IMR-90 (cell line): ENCODE results near the gene KCNQ1. TPM values are rescaled to one million over a fixed set of nuclear protein-coding genes. Genes with fewer than 3 reads are reported as not detected.

Experiments used
- ATAC-seq: fragments of 200-7000 bp; cut with Tn5 transposase; 2 replicates; pipeline ENCODE4 v1.9.1; 2020; ENCODE audit warnings: low read depth, mild to moderate bottlenecking, moderate library complexity
- BruUV-seq: library from RNA; stranded (reverse); fragments of 400-500 nt; replicated peaks from 2 replicates; lab custom pipeline; 2021; lab: Mats Ljungman, UMichigan
- CTCF ChIA-PET: fragments of 300-600 bp; formaldehyde crosslinking; extraction: SDS; loops from one replicate; lab custom pipeline; 2021; ENCODE audit warnings: antibody characterized with exemption; lab: Yijun Ruan, JAX
- POLR2A ChIA-PET: fragments of 300-600 bp; sonication (Branson Sonifier 250); formaldehyde crosslinking; loops from one replicate; lab custom pipeline; 2022; ENCODE audit warnings: antibody characterized with exemption; ENCODE audit not compliant: unreplicated experiment; lab: Charles Lee
- DNase-seq: peaks from one replicate; pipeline ENCODE4 v3.0.0; 2013
- H2AFZ ChIP-seq: replicated peaks from 2 replicates; pipeline ENCODE3; 2013; ENCODE audit warnings: low read length, mild to moderate bottlenecking; ENCODE audit not compliant: poor library complexity
- H2AK5ac ChIP-seq: 2 replicates; pipeline ENCODE4 v1.6.1; 2013; ENCODE audit warnings: low read depth, low read length, inconsistent platforms
- H2AK9ac ChIP-seq: replicated peaks from 2 replicates; pipeline ENCODE3; 2013; ENCODE audit warnings: mild to moderate bottlenecking, low read depth, low read length, moderate library complexity; ENCODE audit not compliant: poor library complexity
- H2BK120ac ChIP-seq: 2 replicates; pipeline ENCODE4 v1.6.1; 2013; ENCODE audit warnings: low read depth, low read length, inconsistent platforms
- H2BK15ac ChIP-seq: 3 replicates; pipeline ENCODE4 v1.6.1; 2013; ENCODE audit warnings: low read depth, low read length, inconsistent platforms
- H2BK20ac ChIP-seq: 2 replicates; pipeline ENCODE4 v1.6.1; 2013; ENCODE audit warnings: low read depth, mild to moderate bottlenecking, inconsistent platforms, low read length, moderate library complexity
- H2BK5ac ChIP-seq: 2 replicates; pipeline ENCODE4 v1.6.1; 2013; ENCODE audit warnings: mild to moderate bottlenecking, low read depth, low read length, inconsistent platforms; ENCODE audit not compliant: poor library complexity, severe bottlenecking
- H3K14ac ChIP-seq: replicated peaks from 2 replicates; pipeline ENCODE4 v1.6.1; 2013; ENCODE audit warnings: low read depth, low read length, inconsistent platforms
- H3K18ac ChIP-seq: 2 replicates; pipeline ENCODE4 v1.6.1; 2013; ENCODE audit warnings: low read depth, low read length, control low read depth
- H3K23ac ChIP-seq: 2 replicates; pipeline ENCODE4 v1.6.1; 2013; ENCODE audit warnings: low read depth, low read length, inconsistent platforms
- H3K27ac ChIP-seq: 2 replicates; pipeline ENCODE4 v1.5.1; 2013; ENCODE audit warnings: mild to moderate bottlenecking, control low read depth, low read length; ENCODE audit not compliant: insufficient read depth
- H3K27me3 ChIP-seq: 2 replicates; pipeline ENCODE4 v1.6.1; 2013; ENCODE audit warnings: low read length; ENCODE audit not compliant: control insufficient read depth, insufficient read depth
- H3K36me3 ChIP-seq: 2 replicates; pipeline ENCODE4 v1.6.1; 2013; ENCODE audit warnings: low read length, mixed read lengths; ENCODE audit not compliant: control insufficient read depth, insufficient read depth
- H3K4ac ChIP-seq: 2 replicates; pipeline ENCODE4 v1.6.1; 2013; ENCODE audit warnings: low read depth, low read length, inconsistent platforms
- H3K4me1 ChIP-seq: 2 replicates; pipeline ENCODE4 v1.6.1; 2013; ENCODE audit warnings: low read length, mixed read lengths; ENCODE audit not compliant: control insufficient read depth, insufficient read depth
- H3K4me2 ChIP-seq: 2 replicates; pipeline ENCODE4 v1.6.1; 2013; ENCODE audit warnings: low read depth, mild to moderate bottlenecking, control low read depth, low read length, moderate library complexity
- H3K4me3 ChIP-seq: 2 replicates; pipeline ENCODE4 v1.5.1; 2013; ENCODE audit warnings: low read depth, mild to moderate bottlenecking, control low read depth, low read length, moderate library complexity; ENCODE audit not compliant: insufficient read depth
- H3K56ac ChIP-seq: 2 replicates; pipeline ENCODE4 v1.6.1; 2013; ENCODE audit warnings: low read length, inconsistent platforms; ENCODE audit not compliant: insufficient read depth; ENCODE audit errors: extremely low read depth
- H3K79me1 ChIP-seq, 2 experiments: 2 replicates each; pipeline ENCODE4 v1.6.1; 2013; ENCODE audit warnings: low read length in 2 of 2, inconsistent platforms in 1 of 2, low read depth in 1 of 2
- H3K9ac ChIP-seq: 2 replicates; pipeline ENCODE4 v1.6.1; 2013; ENCODE audit warnings: low read depth, low read length, control low read depth
- H3K9me1 ChIP-seq: 2 replicates; pipeline ENCODE4 v1.6.1; 2013; ENCODE audit warnings: low read length, inconsistent platforms; ENCODE audit not compliant: insufficient read depth
- H3K9me3 ChIP-seq: 2 replicates; pipeline ENCODE4 v1.6.1; 2013; ENCODE audit warnings: low read length; ENCODE audit not compliant: control insufficient read depth, insufficient read depth
- H4K20me1 ChIP-seq: 2 replicates; pipeline ENCODE4 v1.6.1; 2013; ENCODE audit warnings: low read length, inconsistent platforms; ENCODE audit not compliant: insufficient read depth
- H4K5ac ChIP-seq: 2 replicates; pipeline ENCODE4 v1.6.1; 2013; ENCODE audit warnings: mild to moderate bottlenecking, low read depth, low read length, control low read depth
- H4K8ac ChIP-seq, 2 experiments: 2 replicates each; pipeline ENCODE4 v1.6.1; 2013; ENCODE audit warnings: low read depth in 2 of 2, low read length in 2 of 2, control low read depth in 1 of 2, inconsistent platforms in 1 of 2
- H4K91ac ChIP-seq: 2 replicates; pipeline ENCODE4 v1.6.1; 2013; ENCODE audit warnings: low read depth, low read length, inconsistent platforms; ENCODE audit not compliant: insufficient read depth
- BHLHE40 ChIP-seq: fragments of 150-350 bp; IDR thresholded peaks from 2 replicates; pipeline ENCODE4 v1.6.1; 2016; ENCODE audit warnings: mild to moderate bottlenecking, low read depth, low read length
- CEBPB ChIP-seq: IDR thresholded peaks from 2 replicates; pipeline ENCODE4 v1.6.1; 2012; ENCODE audit warnings: low read depth, low read length, improper control_type of control experiment
- CHD1 ChIP-seq: IDR thresholded peaks from 2 replicates; pipeline ENCODE4 v1.6.1; 2012; ENCODE audit warnings: low read depth, low read length, improper control_type of control experiment
- CTCF ChIP-seq: conservative IDR thresholded peaks from 2 replicates; pipeline ENCODE4 v1.5.1; 2012; ENCODE audit warnings: mild to moderate bottlenecking, low read depth, low read length, improper control_type of control experiment
- ELK1 ChIP-seq: fragments of 150-350 bp; IDR thresholded peaks from 2 replicates; pipeline ENCODE4 v1.6.1; 2016; ENCODE audit warnings: low read depth, mild to moderate bottlenecking, low read length, moderate library complexity, borderline replicate concordance
- FOS ChIP-seq: fragments of 150-350 bp; IDR thresholded peaks from 2 replicates; pipeline ENCODE4 v1.6.1; 2016; ENCODE audit warnings: low read depth, low read length
- MAFK ChIP-seq: IDR thresholded peaks from 2 replicates; pipeline ENCODE4 v1.6.1; 2012; ENCODE audit warnings: low read depth, low read length, improper control_type of control experiment
- MXI1 ChIP-seq: IDR thresholded peaks from 2 replicates; pipeline ENCODE4 v1.6.1; 2012; ENCODE audit warnings: low read depth, mild to moderate bottlenecking, low read length, moderate library complexity, borderline replicate concordance
- NFE2L2 ChIP-seq: fragments of 150-350 bp; IDR thresholded peaks from 2 replicates; pipeline ENCODE4 v1.6.1; 2016; ENCODE audit warnings: low read depth, mild to moderate bottlenecking, low read length
- POLR2A ChIP-seq: IDR thresholded peaks from 2 replicates; pipeline ENCODE4 v1.6.1; 2012; ENCODE audit warnings: mild to moderate bottlenecking, low read depth, low read length
- RAD21 ChIP-seq: IDR thresholded peaks from 2 replicates; pipeline ENCODE4 v1.6.1; 2012; ENCODE audit warnings: low read length, improper control_type of control experiment
- RCOR1 ChIP-seq: IDR thresholded peaks from 2 replicates; pipeline ENCODE4 v1.6.1; 2012; ENCODE audit warnings: mild to moderate bottlenecking, low read length, improper control_type of control experiment; ENCODE audit not compliant: insufficient replicate concordance
- SMC3 ChIP-seq: fragments of 150-350 bp; IDR thresholded peaks from 2 replicates; pipeline ENCODE4 v1.6.1; 2016; ENCODE audit warnings: low read depth, mild to moderate bottlenecking, antibody characterized with exemption, low read length, moderate library complexity
- USF2 ChIP-seq: fragments of 150-350 bp; IDR thresholded peaks from 2 replicates; pipeline ENCODE4 v1.6.1; 2017; ENCODE audit warnings: mild to moderate bottlenecking, antibody characterized with exemption, low read length, low read depth
- WGBS, 2 experiments: methylation state at CpG; one replicate each; pipeline versions ENCODE4 v1.1.5 to v1.1.7; 2013; ENCODE audit warnings: missing lambda C conversion rate in 2 of 2; ENCODE audit not compliant: insufficient read length in 1 of 2; ENCODE audit errors: extremely low coverage in 2 of 2; 5-methylcytosine and 5-hydroxymethylcytosine counted together
- dilution Hi-C: fragments of 300-500 bp; cut with HindIII; formaldehyde crosslinking; loops from one replicate; pipeline ENCODE4 v1.14.3; 2018; ENCODE audit warnings: low sequenced_read_pairs; ENCODE audit not compliant: unreplicated experiment
- in situ Hi-C: fragments of 300-500 bp; cut with MboI; formaldehyde crosslinking; loops from 3 replicates; pipeline ENCODE4 v1.14.3; 2019; ENCODE audit warnings: low sequenced_read_pairs, inconsistent platforms, mixed read lengths
- intact Hi-C: fragments of 100-400 bp; cut with micrococcal nuclease; formaldehyde crosslinking; loops from 2 replicates; pipeline ENCODE4 v1.10.0; 2022
- polyA plus RNA-seq, 3 experiments: library from polyadenylated mRNA; depleted of rRNA; stranded (reverse); fragments of >200 nt; gene quantifications; 2 replicates each; pipeline ENCODE4 v1.2.3, GENCODE V29; 2012; ENCODE audit warnings: low replicate concordance in 1 of 3
- total RNA-seq: library from RNA; depleted of rRNA; stranded (reverse); fragments of >200 nt; gene quantifications from 2 replicates; pipeline ENCODE4 v1.2.3, GENCODE V29; 2012

Gene KCNQ1
- total and polyA plus RNA-seq, 2 of the 4 experiments (the other 2 are of a cell fraction): 0.07 TPM; not detected in 1

GRCh38 chr11:2690596-2691354, 246.0 kb downstream of the KCNQ1 start:
- Histone ChIP-seq H4K20me1 (peaks cover 100% of the 10 kb centered on the region), H2BK20ac (no peak overlapping the region), H2AFZ (no peak overlapping the region), H3K27ac (no peak overlapping the region), H3K23ac (no peak overlapping the region), H3K4me1 (peaks cover 3% of the 10 kb centered on the region; the same call in 1 of the 2 replicates), H2AK9ac (no peak overlapping the region), H2BK5ac (no peak overlapping the region), H3K9me1 (peaks cover 17% of the 10 kb centered on the region), H3K4me2 (no peak overlapping the region), H3K4ac (no peak overlapping the region), H3K79me1 (peaks cover 0 to 84% of the 10 kb centered on the region in 2 experiments; a peak in 2 of 4 replicates), H3K27me3 (no peaks in the 10 kb centered on the region; the same call in 1 of the 2 replicates), H4K91ac (no peak overlapping the region), H3K9me3 (no peaks in the 10 kb centered on the region), H3K9ac (no peak overlapping the region), H4K8ac (no peak overlapping the region), H2AK5ac (no peak overlapping the region), H3K4me3 (no peak overlapping the region), H3K36me3 (peaks cover 8% of the 10 kb centered on the region; the same call in 1 of the 2 replicates), H3K56ac (no peak overlapping the region), H2BK120ac (no peak overlapping the region), H3K18ac (no peak overlapping the region), H4K5ac (no peak overlapping the region), H3K14ac (no peak overlapping the region), H2BK15ac (no peak overlapping the region)
- POLR2A ChIA-PET: no interaction called here
- DNase-seq (no peak), ATAC-seq (no peak)
- intact Hi-C loops: no loop called here
- BruUV-seq: no TSS peak
- in situ Hi-C loops: no loop called here
- dilution Hi-C loops: no loop called here
- TF ChIP-seq NFE2L2 (no peak), MXI1 (no peak), CHD1 (no peak), RCOR1 (no peak), CEBPB (no peak), ELK1 (no peak), BHLHE40 (no peak), SMC3 (no peak), USF2 (no peak), FOS (no peak), POLR2A (no peak), RAD21 (no peak), MAFK (no peak), CTCF (no peak)
- 90% methylated on average over 2 of the region's 6 CpGs; no CpG with 5 or more reads in 1 of the 2 experiments for WGBS, 2 experiments
- CTCF ChIA-PET: no interaction called here
